Adrenal gland (tissue), 12 donors: Measurements from ENCODE around the gene MITF. TPM values are rescaled to one million over a fixed set of nuclear protein-coding genes. Genes with fewer than 3 reads are reported as not detected.
A peak's percentile ranks its signal among the peaks of the same experiment; 100 is the strongest.

ENCODE experiments used
- DNase-seq, 7 donors: peaks; one replicate each; pipeline ENCODE4 v3.0.0-alpha.2; 2019 to 2020
- H3K27ac ChIP-seq, 5 donors: fragments of 200-600 bp; sonication (generic) in 4 of 5; 1 replicate in 3 of 5; 2 replicates in 2 of 5; pipeline versions ENCODE4 v1.5.1 to v1.8.0; 2016 to 2020; ENCODE audit warnings: mild to moderate bottlenecking in 1 of 5
- H3K27me3 ChIP-seq: fragments of 200-600 bp; 2 replicates; pipeline ENCODE4 v1.8.0; 2021
- H3K36me3 ChIP-seq, 2 donors: fragments of 200-600 bp; replicated peaks in 1 of 2; 1 replicate in 1 of 2; 2 replicates in 1 of 2; pipeline versions ENCODE4 v1.5.1 to v1.8.0; 2018 to 2022
- H3K4me1 ChIP-seq, 2 donors: fragments of 200-600 bp; replicated peaks in 1 of 2; 1 replicate in 1 of 2; 2 replicates in 1 of 2; pipeline versions ENCODE4 v1.5.1 to v1.8.0; 2018 to 2021
- H3K4me3 ChIP-seq, 4 donors: fragments of 200-600 bp; sonication (generic) in 3 of 4; one replicate each; pipeline ENCODE4 v1.5.1; 2016 to 2018
- H3K9me3 ChIP-seq, 3 donors: fragments of 200-600 bp; sonication (generic) in 1 of 3; replicated peaks in 1 of 3; 1 replicate in 2 of 3; 2 replicates in 1 of 3; pipeline versions ENCODE4 v1.5.1 to v1.8.0; 2016 to 2021
- CTCF ChIP-seq, 6 experiments: fragments of 450-650 bp in 4 of 6; fragments of 200-600 bp in 2 of 6; sonication (generic) in 1 of 6; IDR thresholded peaks; 1 replicate in 5 of 6; 2 replicates in 1 of 6; pipeline versions ENCODE4 v1.5.1 to v1.8.0; 2016 to 2021; ENCODE audit warnings: antibody characterized with exemption in 6 of 6, mild to moderate bottlenecking in 2 of 6, moderate library complexity in 1 of 6
- POLR2A ChIP-seq, 2 donors: fragments of 450-650 bp; IDR thresholded peaks; one replicate each; pipeline ENCODE4 v1.6.1; 2017; ENCODE audit warnings: antibody characterized with exemption in 2 of 2, mild to moderate bottlenecking in 2 of 2, moderate library complexity in 1 of 2
- WGBS, 4 donors: extraction: QIAGEN DNeasy Blood & Tissue Kit in 2 of 4; methylation state at CpG; one replicate each; pipeline versions ENCODE4 v1.1.5 to v1.1.7; 2013 to 2017; 5-methylcytosine and 5-hydroxymethylcytosine counted together
- intact Hi-C, 2 donors: fragments of 100-400 bp; cut with DNase I; formaldehyde crosslinking; loops; one replicate each; pipeline versions ENCODE4 v1.14.1 to v1.15.0; 2022 to 2023
- polyA plus RNA-seq, 3 donors: library from polyadenylated mRNA; stranded (reverse); fragments of 200-250 nt in 2 of 3; fragments of 350-450 nt in 1 of 3; fragmentation: Illumina TruSeq in 1 of 3; extraction: RNeasy Lipid Tissue Mini Kit (QIAGEN cat#74804) in 1 of 3; gene quantifications; one replicate each; pipeline ENCODE4 v1.2.3, GENCODE V29; 2013 to 2014
- total RNA-seq, 9 donors: library from RNA; depleted of rRNA in 4 of 9; stranded (reverse); fragments of >200 nt in 4 of 9; fragments of 120-200 nt in 1 of 9; fragmentation: NEBNext Ultra II Directional in 1 of 9; extraction: Animal tissue kit (Norgen Biotek cat#: 25700) in 1 of 9; gene quantifications; one replicate each; pipeline versions ENCODE4 v1.1.0 to v1.2.4, GENCODE V29; 2013 to 2023
- donor health status: healthy with polysubstance abuse.
- donor health status: Bipolar disorder and iron deficiency.
- donor health status: DM: yes; HTN: yes; CAD: no.
- donor health status: DM: no; HTN: no; CAD: no.
- donor health status: DM: no; HTN: no; CAD: no.
- donor health status: DM: yes; HTN: yes; CAD: no.

Gene MITF
- total and polyA plus RNA-seq, 12 donors, result 2.4 to 23.4 (median 10.6) TPM

GRCh38 chr3:69994919-69995318 lies 255.7 kb downstream of the MITF start:
- Histone ChIP-seq H3K27me3 (no peaks in the 10 kb centered on the region), H3K4me1 (peaks cover 0 to 7% of the 10 kb centered on the region in 2 donors), H3K4me3 (no peak overlapping the region), H3K36me3 (no peaks in the 10 kb centered on the region), H3K27ac (no peak overlapping the region), H3K9me3 (no peaks in the 10 kb centered on the region)
- intact Hi-C loops, result no loop called here
- TF ChIP-seq POLR2A (IDR thresholded peaks at IDR 0.05), result no peak
- TF ChIP-seq CTCF (IDR thresholded peaks at IDR 0.05), result no peak
- WGBS, 4 donors, result 51 to 67% (median 61%) methylated on average over 3 of the region's 3 CpGs
- DNase-seq, result no peak

GRCh38 chr3:69997631-69998307 lies 258.5 kb downstream of the MITF start:
- TF ChIP-seq CTCF (IDR thresholded peaks at IDR 0.05) (no peak), POLR2A (IDR thresholded peaks at IDR 0.05) (no peak)
- 59 to 73% (median 67%) methylated on average over 3 of the region's 3 CpGs for WGBS, 4 donors
- Histone ChIP-seq H3K27ac (no peak overlapping the region), H3K36me3 (no peaks in the 10 kb centered on the region), H3K27me3 (no peaks in the 10 kb centered on the region), H3K9me3 (no peaks in the 10 kb centered on the region), H3K4me1 (peaks cover 0 to 7% of the 10 kb centered on the region in 2 donors), H3K4me3 (no peak overlapping the region)
- intact Hi-C loops, result no loop called here
- no peak for DNase-seq

- Histone ChIP-seq H3K9me3 (no peaks in the 10 kb centered on the region), H3K36me3 (no peaks in the 10 kb centered on the region), H3K27me3 (no peaks in the 10 kb centered on the region), H3K27ac (peak overlapping the region in 2 of 5 donors; percentile 25 to 45), H3K4me3 (no peak overlapping the region), H3K4me1 (peaks cover 0 to 7% of the 10 kb centered on the region in 2 donors)
- TF ChIP-seq POLR2A (IDR thresholded peaks at IDR 0.05) (no peak), CTCF (IDR thresholded peaks at IDR 0.05) (no peak)
- DNase-seq, result no peak
- 38 to 46% (median 41%) methylated on average over 3 of the region's 3 CpGs for WGBS, 4 donors
- intact Hi-C loops, result no loop called here
Measured at GRCh38 chr3:69998759-69999139, 259.5 kb downstream of the MITF start.

GRCh38 chr3:69999140-70000027 lies 260.1 kb downstream of the MITF start, which contains the start of gene SAMMSON:
Gene SAMMSON, plus strand, starts transcription at chr3:69999733.
- Histone ChIP-seq H3K36me3 (no peaks in the 10 kb centered on the region), H3K27ac (peak within 1 kb of the TSS in 2 of 5 donors; percentile 45 to 55), H3K27me3 (no peaks in the 10 kb centered on the region), H3K9me3 (no peaks in the 10 kb centered on the region), H3K4me1 (peaks cover 0 to 7% of the 10 kb centered on the region in 2 donors), H3K4me3 (no peak within 1 kb of the TSS)
- DNase-seq, result no peak
- no peak for TF ChIP-seq CTCF (IDR thresholded peaks at IDR 0.05)
- TF ChIP-seq POLR2A (IDR thresholded peaks at IDR 0.05), result no peak
- WGBS, 4 donors, result 71 to 83% (median 82%) methylated on average over 19 to 29 of the region's 29 CpGs
- intact Hi-C loops, result no loop called here
